NT2/D1 (cell line): ENCODE measurements around the gene ITGA6.

Experiments used
- DNase-seq: peaks from one replicate; pipeline ENCODE4 v3.0.0-alpha.2; 2011; ENCODE audit warnings: low read depth, low spot score
- H3K27me3 ChIP-seq: 2 replicates; pipeline ENCODE4 v1.6.0; 2011; ENCODE audit warnings: mild to moderate bottlenecking; ENCODE audit not compliant: insufficient read length, insufficient read depth
- H3K36me3 ChIP-seq: 2 replicates; pipeline ENCODE4 v1.6.1; 2011; ENCODE audit warnings: mild to moderate bottlenecking, low read length, mixed read lengths; ENCODE audit not compliant: insufficient read depth, insufficient read length
- H3K4me1 ChIP-seq: 2 replicates; pipeline ENCODE4 v1.5.1; 2011; ENCODE audit not compliant: insufficient read depth, insufficient read length
- H3K4me3 ChIP-seq: 2 replicates; pipeline ENCODE4 v1.5.1; 2011; ENCODE audit warnings: low read depth; ENCODE audit not compliant: insufficient read length
- H3K9ac ChIP-seq: 2 replicates; pipeline ENCODE4 v1.6.0; 2011; ENCODE audit warnings: low read depth; ENCODE audit not compliant: insufficient read length
- H3K9me3 ChIP-seq: 2 replicates; pipeline ENCODE4 v1.5.1; 2011; ENCODE audit warnings: mild to moderate bottlenecking, low read length; ENCODE audit not compliant: insufficient read depth
- SUZ12 ChIP-seq: IDR thresholded peaks from 2 replicates; pipeline ENCODE4 v1.6.1; 2011; ENCODE audit not compliant: insufficient read length, insufficient read depth; ENCODE audit errors: extremely low read depth
- YY1 ChIP-seq: IDR thresholded peaks from 2 replicates; pipeline ENCODE4 v1.6.1; 2011; ENCODE audit not compliant: insufficient read length, insufficient read depth
- ZNF274 ChIP-seq: IDR thresholded peaks from 2 replicates; pipeline ENCODE4 v1.6.1; 2011; ENCODE audit warnings: mild to moderate bottlenecking, low read depth, low read length

Gene ITGA6

DNA sequence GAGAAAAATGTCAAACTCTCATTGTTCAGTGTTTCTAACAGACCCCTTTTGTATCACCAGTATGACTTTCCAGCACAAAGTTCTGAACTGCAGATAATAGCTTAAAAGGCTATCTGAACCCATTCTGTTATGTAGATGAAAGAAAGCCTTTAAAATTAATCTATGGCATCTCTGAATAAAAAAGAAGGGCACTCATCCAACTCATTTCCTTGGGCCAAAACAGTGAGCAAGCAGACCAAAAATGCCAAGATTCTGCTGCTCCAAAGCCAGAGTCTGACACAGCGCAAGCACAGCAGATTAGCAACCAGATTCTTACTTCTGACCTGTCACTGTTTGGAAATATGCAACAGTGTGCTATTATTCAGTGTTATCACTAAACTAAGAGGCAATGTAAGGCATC is 22.6 kb upstream of the ITGA6 start:
- no peaks in the 10 kb centered on the region for H3K27me3 ChIP-seq
- DNase-seq: no peak
- H3K9me3 ChIP-seq: no peaks in the 10 kb centered on the region
- H3K36me3 ChIP-seq: no peaks in the 10 kb centered on the region
- no peak overlapping the region for H3K4me3 ChIP-seq
- no peak overlapping the region for H3K9ac ChIP-seq
- TF ChIP-seq YY1 (no peak), SUZ12 (no peak), ZNF274 (no peak)
- H3K4me1 ChIP-seq: peaks cover 9% of the 10 kb centered on the region

GRCh38 chr2:172405673-172406072 is 21.7 kb upstream of the ITGA6 start:
- TF ChIP-seq SUZ12 (no peak), YY1 (no peak), ZNF274 (no peak)
- Histone ChIP-seq H3K27me3 (no peaks in the 10 kb centered on the region), H3K9me3 (no peaks in the 10 kb centered on the region), H3K9ac (no peak overlapping the region), H3K4me3 (no peak overlapping the region), H3K36me3 (no peaks in the 10 kb centered on the region), H3K4me1 (peaks cover 9% of the 10 kb centered on the region)
- DNase-seq: no peak

- Histone ChIP-seq H3K4me1 (peaks cover 7% of the 10 kb centered on the region), H3K9me3 (no peaks in the 10 kb centered on the region), H3K36me3 (no peaks in the 10 kb centered on the region), H3K9ac (no peak overlapping the region), H3K4me3 (no peak overlapping the region), H3K27me3 (no peaks in the 10 kb centered on the region)
- TF ChIP-seq SUZ12 (no peak), ZNF274 (no peak), YY1 (no peak)
- no peak for DNase-seq
These were observed 19.1 kb upstream of the ITGA6 start for GRCh38 chr2:172408143-172408766.

- no peaks in the 10 kb centered on the region for H3K36me3 ChIP-seq
- H3K4me3 ChIP-seq: no peak overlapping the region
- peaks cover 5% of the 10 kb centered on the region for H3K4me1 ChIP-seq
- H3K9me3 ChIP-seq: no peaks in the 10 kb centered on the region
- H3K9ac ChIP-seq: no peak overlapping the region
- DNase-seq: no peak
- no peak for TF ChIP-seq YY1
- no peak for TF ChIP-seq ZNF274
- no peak for TF ChIP-seq SUZ12
- no peaks in the 10 kb centered on the region for H3K27me3 ChIP-seq
These were observed 18.3 kb upstream of the ITGA6 start for GRCh38 chr2:172409042-172409441.

DNA sequence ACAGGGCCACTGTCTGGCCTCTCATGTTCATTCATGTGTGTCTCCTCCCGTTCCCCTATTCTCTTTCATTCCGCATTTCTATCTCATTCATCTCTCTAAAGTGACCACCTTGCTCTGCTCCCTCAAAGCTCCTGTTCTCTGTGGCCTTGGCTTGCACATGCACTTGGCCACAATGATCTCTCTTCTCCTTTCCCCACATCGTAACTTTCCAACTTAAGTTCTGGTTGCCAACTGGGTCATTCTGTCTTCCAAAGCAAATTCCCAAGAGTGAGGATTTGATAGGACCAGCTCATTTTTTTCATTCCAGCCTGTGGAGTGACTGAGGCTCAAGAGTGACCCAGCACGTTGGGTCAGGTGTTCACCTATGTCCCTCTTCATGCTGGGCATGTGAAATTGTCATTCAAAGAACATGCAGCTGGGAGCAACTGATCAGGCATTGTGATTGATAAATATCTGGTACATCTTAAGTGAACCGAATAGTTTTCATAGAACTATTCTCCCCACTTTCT is 14.3 kb upstream of the ITGA6 start:
- TF ChIP-seq SUZ12 (no peak), ZNF274 (no peak), YY1 (no peak)
- H3K4me1 ChIP-seq: peaks cover 4% of the 10 kb centered on the region
- peaks cover 13% of the 10 kb centered on the region for H3K9me3 ChIP-seq
- no peak for DNase-seq
- no peak overlapping the region for H3K4me3 ChIP-seq
- no peak overlapping the region for H3K9ac ChIP-seq
- H3K27me3 ChIP-seq: no peaks in the 10 kb centered on the region
- no peaks in the 10 kb centered on the region for H3K36me3 ChIP-seq

DNA sequence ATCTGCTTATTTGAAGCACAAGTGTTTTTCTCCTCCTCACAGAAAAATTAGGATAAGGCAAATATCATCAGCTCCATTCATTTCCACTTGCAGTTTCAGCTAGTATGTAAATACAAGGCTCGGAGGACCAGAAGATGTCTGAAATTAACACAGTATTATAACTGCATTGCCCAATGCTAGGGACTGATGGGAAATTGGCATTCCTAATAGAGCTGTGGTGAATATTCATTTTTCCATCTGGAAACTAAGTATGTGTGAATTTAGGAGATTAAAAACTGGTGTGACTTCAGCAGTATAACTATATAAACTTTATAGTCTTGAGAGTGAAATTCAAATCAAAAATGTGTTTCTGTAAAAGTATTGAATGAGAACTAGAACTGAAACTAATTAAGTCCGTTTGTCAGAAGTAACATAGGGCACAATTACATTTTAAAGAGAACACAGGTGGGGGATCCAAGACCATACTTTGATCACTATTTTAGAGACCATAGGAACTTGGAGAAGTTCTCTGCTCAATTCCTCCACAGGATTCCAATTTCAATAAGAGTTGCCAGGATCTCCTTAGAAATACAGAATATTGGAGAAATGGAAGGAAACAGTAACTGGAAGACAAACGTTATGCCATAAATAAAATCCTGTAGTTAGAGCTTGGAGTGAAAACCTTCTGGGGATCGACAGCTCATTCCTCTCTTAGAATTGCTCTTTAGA is 12.1 kb upstream of the ITGA6 start:
- H3K36me3 ChIP-seq: no peaks in the 10 kb centered on the region
- H3K4me1 ChIP-seq: no peaks in the 10 kb centered on the region
- peaks cover 21% of the 10 kb centered on the region for H3K9me3 ChIP-seq
- H3K4me3 ChIP-seq: no peak overlapping the region
- no peak overlapping the region for H3K9ac ChIP-seq
- TF ChIP-seq YY1: no peak
- no peaks in the 10 kb centered on the region for H3K27me3 ChIP-seq
- no peak for DNase-seq

GRCh38 chr2:172415865-172416183 is 11.6 kb upstream of the ITGA6 start:
- Histone ChIP-seq H3K27me3 (no peaks in the 10 kb centered on the region), H3K9me3 (peaks cover 21% of the 10 kb centered on the region), H3K4me1 (no peaks in the 10 kb centered on the region), H3K9ac (no peak overlapping the region), H3K4me3 (no peak overlapping the region), H3K36me3 (no peaks in the 10 kb centered on the region)
- TF ChIP-seq YY1 (no peak), ZNF274 (no peak), SUZ12 (no peak)
- no peak for DNase-seq
